HEK293T (cell line): ENCODE measurements around the gene SLC25A19.
A peak's percentile ranks its signal among the peaks of the same experiment; 100 is the strongest.
"Not testable (repeated sequence)": the region's sequence is repeated elsewhere in the genome, so short reads cannot be mapped to it uniquely, and the experiment has no call there.

ENCODE experiments used
- CTCF ChIA-PET: fragments of 350-600 bp; formaldehyde crosslinking; extraction: SDS; loops from one replicate; lab custom pipeline; 2021; ENCODE audit warnings: antibody characterized with exemption, inconsistent platforms; lab: Yijun Ruan, JAX
- POLR2A ChIA-PET: fragments of 350-600 bp; formaldehyde crosslinking; extraction: SDS; loops from one replicate; lab custom pipeline; 2020; ENCODE audit warnings: antibody characterized with exemption, inconsistent platforms; lab: Yijun Ruan, JAX
- DNase-seq: peaks from one replicate; pipeline ENCODE4 v3.0.0; 2012; ENCODE audit warnings: mixed read lengths; ENCODE audit errors: extremely low spot score
- ARNT ChIP-seq: fragments of 450-650 bp; IDR thresholded peaks from 2 replicates; pipeline ENCODE4 v1.6.1; 2017; ENCODE audit warnings: mild to moderate bottlenecking
- BHLHE40 ChIP-seq: fragments of 450-650 bp; IDR thresholded peaks from 2 replicates; pipeline ENCODE4 v1.6.1; 2016; ENCODE audit warnings: mild to moderate bottlenecking, moderate library complexity, borderline replicate concordance
- CTBP1 ChIP-seq: fragments of 450-650 bp; IDR thresholded peaks from 2 replicates; pipeline ENCODE4 v1.6.1; 2016; ENCODE audit warnings: borderline replicate concordance
- ELF4 ChIP-seq: fragments of 450-650 bp; IDR thresholded peaks from 2 replicates; pipeline ENCODE4 v1.6.1; 2017; ENCODE audit warnings: antibody characterized with exemption
- FOXA1 ChIP-seq: fragments of 450-650 bp; IDR thresholded peaks from 2 replicates; pipeline ENCODE4 v1.6.1; 2016; ENCODE audit warnings: mild to moderate bottlenecking
- FOXK2 ChIP-seq: fragments of 450-650 bp; IDR thresholded peaks from 2 replicates; pipeline ENCODE4 v1.6.1; 2016; ENCODE audit warnings: mild to moderate bottlenecking
- FOXM1 ChIP-seq: fragments of 450-650 bp; IDR thresholded peaks from 2 replicates; pipeline ENCODE4 v1.6.1; 2017; ENCODE audit warnings: mild to moderate bottlenecking, borderline replicate concordance
- HDGF ChIP-seq: fragments of 450-650 bp; IDR thresholded peaks from 2 replicates; pipeline ENCODE4 v1.6.1; 2017; ENCODE audit warnings: antibody characterized with exemption, borderline replicate concordance
- L3MBTL2 ChIP-seq: fragments of 450-650 bp; conservative IDR thresholded peaks from 2 replicates; pipeline ENCODE4 v1.6.1; 2016; ENCODE audit warnings: mild to moderate bottlenecking
- LEF1 ChIP-seq: fragments of 450-650 bp; IDR thresholded peaks from 2 replicates; pipeline ENCODE4 v1.6.1; 2017; ENCODE audit warnings: mild to moderate bottlenecking, borderline replicate concordance
- NFRKB ChIP-seq: fragments of 450-650 bp; IDR thresholded peaks from 2 replicates; pipeline ENCODE4 v1.6.1; 2016; ENCODE audit warnings: mild to moderate bottlenecking, moderate library complexity
- SP1 ChIP-seq: fragments of 450-650 bp; IDR thresholded peaks from 2 replicates; pipeline ENCODE4 v1.6.1; 2017
- SUZ12 ChIP-seq: fragments of 450-650 bp; IDR thresholded peaks from 2 replicates; pipeline ENCODE4 v1.6.1; 2016; ENCODE audit warnings: mild to moderate bottlenecking
- TARDBP ChIP-seq: fragments of 450-650 bp; IDR thresholded peaks from 2 replicates; pipeline ENCODE4 v1.6.1; 2016
- ZNF384 ChIP-seq: fragments of 450-650 bp; IDR thresholded peaks from 2 replicates; pipeline ENCODE4 v1.6.1; 2016
- TF ChIP-seq, protein P1 (sequence below): fragments of 450-650 bp; IDR thresholded peaks from 2 replicates; pipeline ENCODE4 v1.6.1; 2016

The SLC25A19 gene

DNA sequence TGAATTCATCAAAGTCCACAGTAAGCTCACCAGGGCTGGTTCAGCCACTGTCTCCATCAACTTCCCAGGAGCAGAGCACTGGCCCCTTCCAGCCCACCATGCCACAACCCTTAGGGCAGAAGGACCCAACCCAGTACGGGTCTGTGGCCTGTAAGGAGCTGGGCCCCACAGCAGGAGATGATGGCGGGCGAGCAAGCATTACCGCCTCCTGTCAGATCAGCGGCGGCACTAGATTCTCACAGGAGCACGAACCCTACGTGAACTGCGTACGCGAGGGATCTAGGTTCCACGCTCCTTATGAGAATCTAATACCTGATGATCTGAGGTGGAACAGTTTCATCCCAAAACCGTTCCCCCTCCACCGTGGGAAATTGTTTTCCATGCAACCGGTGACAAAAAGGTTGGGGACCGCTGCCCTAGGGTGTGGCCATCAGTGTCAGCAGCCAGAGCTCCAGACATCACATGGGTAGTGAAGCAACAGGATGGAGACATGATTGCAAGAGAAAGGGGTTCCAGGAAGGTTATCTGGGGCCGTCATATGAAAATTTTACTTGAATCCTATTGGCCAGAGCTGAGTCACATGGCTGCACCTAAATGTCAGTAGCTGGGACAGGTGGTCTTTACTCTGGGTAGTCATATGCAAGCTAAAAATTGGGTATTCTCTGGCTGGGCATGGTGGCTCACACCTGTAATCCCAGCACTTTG lies 12.4 kb upstream of the SLC25A19 start:
- ChIA-PET CTCF (no interaction called here), POLR2A (interaction anchor here (1.6 kb wide), 1 partner anchor 12 kb away, joined by 7 read pairs; the partner anchor contains the start of gene SLC25A19)
- DNase-seq: no peak
- TF ChIP-seq NFRKB: no peak
- TF ChIP-seq ARNT: no peak
- TF ChIP-seq CTBP1: no peak
- no peak for TF ChIP-seq FOXK2
- no peak for TF ChIP-seq SP1
- no peak for TF ChIP-seq SUZ12
- TF ChIP-seq FOXA1: no peak
- no peak for TF ChIP-seq TARDBP
- TF ChIP-seq ZNF384: no peak
- no peak for TF ChIP-seq HDGF
- TF ChIP-seq L3MBTL2: no peak

DNA sequence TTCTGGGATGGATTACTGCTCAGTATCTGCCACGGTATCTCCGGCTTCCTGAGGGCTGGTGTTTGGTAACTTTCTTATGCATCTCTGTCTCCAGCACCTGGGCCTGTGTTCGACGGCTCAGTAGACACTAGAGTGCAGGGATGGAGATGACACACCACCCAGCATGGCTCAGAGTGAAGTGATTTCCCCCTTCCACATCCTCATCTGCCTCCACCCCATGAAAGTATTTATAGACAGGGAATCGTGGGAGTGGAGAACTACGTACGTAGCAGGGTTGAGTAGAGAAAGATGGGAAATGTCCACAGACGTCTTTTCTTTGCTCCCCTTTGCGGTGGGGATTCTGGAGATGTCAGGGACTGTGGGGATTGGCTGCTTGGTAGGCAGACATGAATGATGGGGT lies 11.8 kb upstream of the SLC25A19 start:
- ChIA-PET POLR2A (interaction anchor here (1.1 kb wide), 1 partner anchor 12 kb away, joined by 7 read pairs; the partner anchor contains the start of gene SLC25A19), CTCF (no interaction called here)
- no peak for DNase-seq
- TF ChIP-seq NFRKB (no peak), CTBP1 (no peak), BHLHE40 (no peak), TARDBP (no peak), ELF4 (no peak), ZNF384 (no peak), FOXA1 (no peak), SUZ12 (no peak), LEF1 (no peak), FOXM1 (no peak), HDGF (no peak), FOXK2 (no peak), ARNT (no peak), SP1 (no peak), L3MBTL2 (no peak)
- TF ChIP-seq, protein P1, sequence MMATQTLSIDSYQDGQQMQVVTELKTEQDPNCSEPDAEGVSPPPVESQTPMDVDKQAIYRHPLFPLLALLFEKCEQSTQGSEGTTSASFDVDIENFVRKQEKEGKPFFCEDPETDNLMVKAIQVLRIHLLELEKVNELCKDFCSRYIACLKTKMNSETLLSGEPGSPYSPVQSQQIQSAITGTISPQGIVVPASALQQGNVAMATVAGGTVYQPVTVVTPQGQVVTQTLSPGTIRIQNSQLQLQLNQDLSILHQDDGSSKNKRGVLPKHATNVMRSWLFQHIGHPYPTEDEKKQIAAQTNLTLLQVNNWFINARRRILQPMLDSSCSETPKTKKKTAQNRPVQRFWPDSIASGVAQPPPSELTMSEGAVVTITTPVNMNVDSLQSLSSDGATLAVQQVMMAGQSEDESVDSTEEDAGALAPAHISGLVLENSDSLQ: no peak

DNA sequence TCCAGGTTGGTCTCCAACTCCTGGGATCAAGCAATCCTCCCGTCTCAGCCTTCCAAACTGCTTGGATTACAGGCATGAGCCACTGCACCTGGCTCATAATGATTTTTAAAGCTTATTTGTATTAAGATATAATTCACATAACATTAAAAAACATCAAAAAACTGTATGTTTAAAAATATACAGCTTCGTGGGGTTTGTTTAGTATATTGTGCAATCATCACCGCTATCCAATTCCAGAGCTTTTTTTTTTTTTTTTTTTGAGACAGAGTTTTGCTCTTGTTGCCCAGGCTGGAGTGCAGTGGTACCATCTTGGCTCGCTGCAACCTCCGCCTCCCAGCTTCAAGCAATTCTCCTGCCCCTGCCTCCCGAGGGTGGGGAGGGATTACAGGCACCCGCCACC lies 11.0 kb upstream of the SLC25A19 start:
- ChIA-PET CTCF (interaction anchor here (0.6 kb wide), 2 partner anchors 99 to 118 kb away, joined by 5 to 7 read pairs; no protein-coding TSS in a partner anchor), POLR2A (interaction anchor here (1.1 kb wide), 1 partner anchor 11 kb away, joined by 7 read pairs; the partner anchor contains the start of gene SLC25A19)
- TF ChIP-seq ELF4: no peak
- no peak for DNase-seq

DNA sequence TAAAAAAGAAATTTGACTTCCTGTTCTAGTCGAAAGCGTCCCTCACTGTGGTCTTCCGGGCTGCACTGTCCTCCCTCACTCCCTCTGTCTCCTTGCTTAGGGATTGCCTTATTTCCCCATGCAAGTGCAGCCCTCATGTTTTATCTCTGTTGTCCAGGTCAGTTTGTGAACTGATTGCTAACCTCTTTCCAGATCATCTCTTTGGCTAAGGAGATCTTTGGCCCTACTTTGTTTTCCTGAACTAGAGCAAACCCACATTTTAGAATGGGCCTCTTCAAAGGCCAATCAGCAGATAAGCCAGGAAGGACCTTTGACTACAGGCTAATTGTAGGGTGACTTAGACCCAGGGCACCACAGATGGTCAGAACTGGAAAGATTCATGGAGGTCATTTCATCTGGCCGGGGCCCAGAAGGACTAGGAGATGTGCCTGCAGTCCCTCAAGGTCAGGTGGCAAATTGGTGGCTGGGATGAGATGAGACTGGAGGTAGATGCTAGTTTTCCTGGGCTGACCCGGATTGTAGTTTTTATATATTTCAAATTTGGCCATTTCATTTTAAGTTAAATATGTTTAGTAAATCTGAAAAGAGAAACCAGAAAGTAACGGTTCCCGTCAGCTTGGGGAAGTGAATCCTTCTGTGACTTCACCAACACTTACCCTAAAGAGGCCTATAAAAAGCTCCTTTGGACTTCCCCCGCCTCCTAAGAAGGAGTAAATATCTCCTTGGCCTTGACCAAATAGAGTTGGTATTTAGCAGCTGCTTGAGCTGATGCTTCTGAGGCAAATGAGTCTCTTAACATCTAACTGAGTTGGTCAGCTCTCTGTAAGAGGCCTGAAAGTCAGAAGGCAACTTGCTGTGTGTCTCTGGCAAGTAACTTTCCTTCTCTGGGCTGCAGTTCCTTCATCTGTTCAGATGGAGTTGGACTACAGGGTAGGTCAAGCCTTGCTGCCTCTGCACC lies 6.2 kb upstream of the SLC25A19 start:
- DNase-seq: no peak
- POLR2A ChIA-PET: no interaction called here
- CTCF ChIA-PET: interaction anchor here (0.6 to 0.8 kb wide), 2 partner anchors 21 to 27 kb away, joined by 3 read pairs; no protein-coding TSS in a partner anchor
- TF ChIP-seq LEF1: no peak
- TF ChIP-seq SUZ12: no peak
- TF ChIP-seq FOXK2: no peak
- no peak for TF ChIP-seq TARDBP
- TF ChIP-seq FOXA1: no peak
- TF ChIP-seq, protein P1: no peak
- TF ChIP-seq L3MBTL2: no peak
- TF ChIP-seq NFRKB: no peak
- TF ChIP-seq FOXM1: no peak
- TF ChIP-seq ARNT: no peak
- no peak for TF ChIP-seq HDGF
- no peak for TF ChIP-seq CTBP1
- TF ChIP-seq ZNF384: no peak

DNA sequence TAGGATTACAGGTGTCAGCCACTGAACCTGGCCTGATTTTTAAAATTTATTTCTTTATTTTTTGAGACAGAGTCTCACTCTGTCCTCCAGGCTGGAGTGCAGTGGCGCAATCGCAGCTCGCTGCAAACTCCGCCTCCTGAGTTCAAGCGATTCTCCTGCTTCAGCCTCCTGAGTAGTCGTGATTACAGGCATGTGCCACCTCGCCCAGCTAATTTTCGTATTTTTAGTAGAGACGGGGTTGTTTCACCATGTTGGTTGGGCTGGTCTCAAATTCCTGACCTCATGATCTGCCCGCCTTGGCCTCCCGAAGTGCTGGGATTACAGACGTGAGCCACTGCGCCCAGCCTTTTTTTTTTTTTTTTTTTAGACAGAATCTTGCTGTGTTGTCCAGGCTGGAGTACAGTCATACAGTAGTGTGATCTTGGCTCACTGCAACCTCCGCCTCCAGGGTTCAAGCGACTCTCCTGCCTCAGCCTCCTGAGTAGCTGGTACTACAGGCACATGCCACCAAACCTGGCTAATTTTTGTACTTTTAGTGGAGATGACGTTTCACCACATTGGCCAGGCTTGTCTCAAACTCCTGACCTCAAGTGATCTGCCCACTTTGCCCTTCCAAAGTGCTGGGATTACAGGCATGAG lies 3.7 kb upstream of the SLC25A19 start:
- ChIA-PET CTCF (interaction anchor here (0.6 to 1.9 kb wide), 2 partner anchors 22 to 272 kb away, joined by 3 to 5 read pairs; partner anchors contain the start of gene MIF4GD), POLR2A (interaction anchor here (2.0 kb wide), 1 partner anchor 22 kb away, joined by 8 read pairs; the partner anchor contains the start of gene MIF4GD)
- TF ChIP-seq ZNF384: 0 out of 2 replicates have a peak, but pooled peaks have one; percentile 31
- not testable (repeated sequence) for DNase-seq

DNA sequence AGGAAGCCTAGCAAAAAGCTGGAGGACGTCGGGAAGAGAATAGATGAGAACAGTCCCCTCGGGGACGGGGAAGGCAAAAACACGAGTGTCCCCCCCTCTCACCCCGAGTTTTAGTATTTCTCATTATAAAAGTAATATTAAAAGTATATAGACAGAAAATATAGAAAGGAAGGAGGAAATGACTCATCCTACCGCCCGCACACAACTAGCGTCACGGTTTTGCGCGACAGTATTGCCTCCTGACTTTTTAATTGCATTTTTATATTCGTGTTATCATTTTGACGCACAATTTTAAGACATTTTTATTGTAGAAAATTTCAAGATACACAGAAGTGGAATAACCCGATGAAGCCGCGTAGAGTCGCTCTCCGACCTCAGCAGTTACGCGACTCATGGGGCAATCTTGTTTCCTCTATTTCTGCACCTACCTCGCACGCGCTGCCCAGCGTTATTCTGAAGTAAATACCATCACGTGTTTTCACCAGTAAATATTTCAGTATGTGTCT lies 652 bp upstream of the SLC25A19 start:
- CTCF ChIA-PET: interaction anchor here (0.8 to 2.9 kb wide), 8 partner anchors 15 to 329 kb away, joined by 3 to 28 read pairs (median 3); partner anchors contain the start of gene MIF4GD
- TF ChIP-seq L3MBTL2 (no peak), FOXM1 (no peak), SUZ12 (no peak), HDGF (no peak), ELF4 (no peak), ZNF384 (no peak), BHLHE40 (no peak), LEF1 (no peak), FOXA1 (no peak), TARDBP (no peak), FOXK2 (no peak), CTBP1 (no peak)
- TF ChIP-seq, protein P1: no peak
- POLR2A ChIA-PET: interaction anchor here (0.6 to 3.8 kb wide), 38 partner anchors 8 to 235 kb away, joined by 3 to 82 read pairs (median 5); partner anchors contain the start of genes ARMC7, GGA3, GRB2 and LLGL2
- DNase-seq: no peak
